Adrenal gland (tissue), 5 donors: ENCODE results near the gene MRPL36.

Experiments
- CTCF ChIP-seq, 6 experiments: fragments of 450-650 bp in 4 of 6; fragments of 200-600 bp in 2 of 6; sonication (generic) in 1 of 6; IDR thresholded peaks; 1 replicate in 5 of 6; 2 replicates in 1 of 6; pipeline versions ENCODE4 v1.5.1 to v1.8.0; 2016 to 2021; ENCODE audit warnings: antibody characterized with exemption in 6 of 6, mild to moderate bottlenecking in 2 of 6, moderate library complexity in 1 of 6
- POLR2A ChIP-seq, 2 donors: fragments of 450-650 bp; IDR thresholded peaks; one replicate each; pipeline ENCODE4 v1.6.1; 2017; ENCODE audit warnings: antibody characterized with exemption in 2 of 2, mild to moderate bottlenecking in 2 of 2, moderate library complexity in 1 of 2
- donor health status: DM: no; HTN: no; CAD: no.

GRCh38 chr5:1795506-1795905 lies 4.1 kb downstream of the MRPL36 start:
- TF ChIP-seq CTCF (IDR thresholded peaks at IDR 0.05) (no peak), POLR2A (IDR thresholded peaks at IDR 0.05) (no peak)
